Left kidney (tissue), 2 donors: ENCODE data around the gene WDR4. TPM values are rescaled to one million over a fixed set of nuclear protein-coding genes. Genes with fewer than 3 reads are reported as not detected.
"Not testable (repeated sequence)": the region's sequence is repeated elsewhere in the genome, so short reads cannot be mapped to it uniquely, and the experiment has no call there.

Experiments
- DNase-seq: peaks from one replicate; pipeline ENCODE4 v3.0.0-alpha.2; 2013
- polyA plus RNA-seq: library from polyadenylated mRNA; unstranded; fragments of 120-200 nt; gene quantifications from one replicate; pipeline ENCODE4 v1.2.1, GENCODE V29; 2013; ENCODE audit not compliant: insufficient read length

WDR4 gene
- polyA plus RNA-seq, 1 donor, result 11.8 TPM

- DNase-seq, result no peak
Observed at GRCh38 chr21:42840411-42841155, 38.8 kb downstream of the WDR4 start.

GRCh38 chr21:42839271-42840231 lies 39.8 kb downstream of the WDR4 start:
- DNase-seq, result no peak

- not testable (repeated sequence) for DNase-seq
Observed at GRCh38 chr21:42838212-42838690, 41.1 kb downstream of the WDR4 start.

- DNase-seq, result no peak
Observed at GRCh38 chr21:42837421-42838211, 41.7 kb downstream of the WDR4 start.

- no peak for DNase-seq
Observed at GRCh38 chr21:42836767-42837301, 42.5 kb downstream of the WDR4 start.

- no peak for DNase-seq
Observed at GRCh38 chr21:42836402-42836666, 43.0 kb downstream of the WDR4 start.

GRCh38 chr21:42835611-42836401 lies 43.5 kb downstream of the WDR4 start:
- DNase-seq, result no peak

GRCh38 chr21:42835211-42835610 lies 44.1 kb downstream of the WDR4 start:
- no peak for DNase-seq

GRCh38 chr21:42834726-42835191 lies 44.6 kb downstream of the WDR4 start:
- DNase-seq, result no peak

GRCh38 chr21:42833859-42834725 lies 45.2 kb downstream of the WDR4 start:
- no peak for DNase-seq

GRCh38 chr21:42833439-42833815 lies 45.9 kb downstream of the WDR4 start:
- DNase-seq, result no peak

GRCh38 chr21:42832321-42832630 lies 47.1 kb downstream of the WDR4 start:
- DNase-seq, result not testable (repeated sequence)

GRCh38 chr21:42830456-42831455 lies 48.6 kb downstream of the WDR4 start:
- no peak for DNase-seq

GRCh38 chr21:42829954-42830353 lies 49.4 kb downstream of the WDR4 start:
- DNase-seq, result no peak

GRCh38 chr21:42829417-42829816 lies 49.9 kb downstream of the WDR4 start:
- DNase-seq, result no peak

- DNase-seq, result no peak
Observed at GRCh38 chr21:42827588-42827987, 51.8 kb downstream of the WDR4 start.

- DNase-seq, result no peak
Observed at GRCh38 chr21:42820616-42821465, 58.5 kb downstream of the WDR4 start.
